Activated T-helper 2 cell treated with anti-CD3 and anti-CD28 coated beads, Interferon-gamma antibody, Interleukin-2, Interleukin-4, amounts not matched to agents 10 μg/mL and 5 μg/mL and 100 μg/mL, durations not matched to agents 14 hours and 24 hours and 36 hours (primary cell): ENCODE measurements around the gene TIMP3. TPM values are rescaled to one million over a fixed set of nuclear protein-coding genes. Genes with fewer than 3 reads are reported as not detected.

Experiments used
- DNase-seq: peaks from one replicate; pipeline ENCODE4 v3.0.0; 2021; ENCODE audit warnings: low spot score
- H3K27ac Mint-ChIP-seq: one replicate; pipeline ENCODE4 v1.8.0; 2021; ENCODE audit warnings: mixed read lengths
- H3K27me3 Mint-ChIP-seq: one replicate; pipeline ENCODE4 v1.8.0; 2021; ENCODE audit warnings: low read depth, mixed read lengths
- H3K36me3 Mint-ChIP-seq: one replicate; pipeline ENCODE4 v1.8.0; 2021; ENCODE audit warnings: low read depth, mixed read lengths
- H3K4me1 Mint-ChIP-seq: one replicate; pipeline ENCODE4 v1.8.0; 2021; ENCODE audit warnings: low read depth, mixed read lengths
- H3K4me3 Mint-ChIP-seq: one replicate; pipeline ENCODE4 v1.8.0; 2021; ENCODE audit warnings: low read depth, mild to moderate bottlenecking, moderate library complexity, mixed read lengths
- H3K9me3 Mint-ChIP-seq: one replicate; pipeline ENCODE4 v1.8.0; 2021; ENCODE audit warnings: mixed read lengths
- intact Hi-C: fragments of 100-400 bp; cut with micrococcal nuclease; formaldehyde crosslinking; loops from one replicate; pipeline ENCODE4 v1.15.1; 2023
- total RNA-seq: library from RNA; stranded (reverse); gene quantifications from 2 replicates; pipeline ENCODE4 v1.2.3, GENCODE V29; 2022

Gene TIMP3
- total RNA-seq, 1 donor from 2014 or later: 0.05 TPM

DNA sequence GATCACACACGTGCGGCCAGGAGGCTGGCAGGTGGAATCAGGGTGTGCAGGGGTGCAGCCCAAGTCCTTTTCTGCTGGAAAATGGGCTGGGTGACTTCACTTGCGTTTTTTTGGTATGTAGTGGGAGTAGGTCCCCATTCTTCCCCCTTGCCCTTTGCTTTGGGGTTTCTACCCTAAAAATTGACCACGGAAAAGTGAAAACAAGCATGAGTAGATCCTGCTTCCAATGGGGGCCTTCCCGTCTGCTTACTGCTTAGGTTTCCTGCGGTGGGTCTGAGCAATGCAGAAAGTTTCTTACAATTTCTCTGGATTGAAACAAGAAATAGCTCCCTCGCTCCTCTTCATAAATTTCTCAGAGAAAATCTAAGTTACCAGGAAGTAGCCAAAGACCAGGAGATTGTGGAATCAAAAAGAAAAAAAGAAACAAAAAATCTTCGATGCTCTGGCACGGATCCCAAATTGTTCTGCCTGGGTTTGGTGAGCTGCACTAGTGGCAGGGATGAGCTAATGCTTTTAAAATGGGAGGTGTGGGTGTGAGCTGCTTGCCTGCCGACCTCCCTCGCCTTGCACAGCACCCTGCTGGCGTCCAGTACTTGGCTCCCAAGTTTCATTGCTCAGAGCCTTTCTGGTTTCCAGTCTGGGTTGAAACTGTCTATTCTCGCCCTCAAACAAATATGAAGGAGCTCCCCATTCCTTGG, 2.4 kb downstream of the TIMP3 start:
- Mint-ChIP-seq H3K9me3 (no peaks in the 10 kb centered on the region), H3K36me3 (no peaks in the 10 kb centered on the region), H3K4me1 (peaks cover 3% of the 10 kb centered on the region), H3K27me3 (peaks cover 45% of the 10 kb centered on the region), H3K4me3 (no peak overlapping the region), H3K27ac (no peak overlapping the region)
- intact Hi-C loops: no loop called here
- DNase-seq: no peak

DNA sequence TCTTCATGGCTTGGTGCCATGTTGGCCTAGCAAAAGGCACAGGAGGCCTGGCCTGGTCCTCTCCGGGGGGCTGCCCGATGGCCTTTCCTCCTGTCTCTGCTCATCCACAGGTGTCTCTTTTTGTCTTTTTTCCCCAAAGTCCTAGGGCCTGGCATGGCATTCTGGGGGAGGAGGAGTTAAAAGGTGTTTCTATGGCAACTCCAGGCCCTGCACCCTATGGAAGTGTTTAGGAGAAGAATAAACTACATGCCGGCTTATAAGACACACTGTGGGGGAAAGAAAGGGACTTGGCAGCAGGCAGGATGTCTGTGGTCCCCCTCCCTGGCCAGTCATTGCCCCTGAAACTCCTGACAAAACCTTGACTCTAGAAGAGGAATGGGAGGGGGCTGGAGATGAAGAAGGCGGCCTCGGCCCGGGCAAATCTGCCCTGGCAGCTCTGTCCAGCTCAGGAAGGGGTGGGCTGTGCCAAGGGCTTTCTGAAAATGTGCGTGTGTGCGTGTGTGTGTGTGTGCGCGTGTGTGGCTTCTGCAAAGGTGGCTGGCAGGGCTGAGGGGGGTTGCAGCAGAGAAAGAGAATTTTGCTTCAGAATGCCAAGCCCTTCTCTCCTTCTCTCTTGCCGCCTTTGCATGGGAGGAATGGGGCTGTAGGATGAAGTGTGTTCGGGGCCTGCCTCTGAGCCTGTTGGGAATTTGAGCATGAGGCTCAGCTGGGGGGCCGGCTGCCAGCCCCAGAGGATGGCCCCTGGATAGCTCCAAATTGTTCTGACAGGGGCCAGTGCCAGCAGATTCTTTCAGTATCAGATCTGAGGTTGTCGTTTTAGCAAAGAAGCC, 3.2 kb downstream of the TIMP3 start:
- Mint-ChIP-seq H3K4me1 (peaks cover 3% of the 10 kb centered on the region), H3K4me3 (no peak overlapping the region), H3K36me3 (no peaks in the 10 kb centered on the region), H3K9me3 (no peaks in the 10 kb centered on the region), H3K27me3 (peaks cover 39% of the 10 kb centered on the region), H3K27ac (no peak overlapping the region)
- DNase-seq: no peak
- intact Hi-C loops: no loop called here

DNA sequence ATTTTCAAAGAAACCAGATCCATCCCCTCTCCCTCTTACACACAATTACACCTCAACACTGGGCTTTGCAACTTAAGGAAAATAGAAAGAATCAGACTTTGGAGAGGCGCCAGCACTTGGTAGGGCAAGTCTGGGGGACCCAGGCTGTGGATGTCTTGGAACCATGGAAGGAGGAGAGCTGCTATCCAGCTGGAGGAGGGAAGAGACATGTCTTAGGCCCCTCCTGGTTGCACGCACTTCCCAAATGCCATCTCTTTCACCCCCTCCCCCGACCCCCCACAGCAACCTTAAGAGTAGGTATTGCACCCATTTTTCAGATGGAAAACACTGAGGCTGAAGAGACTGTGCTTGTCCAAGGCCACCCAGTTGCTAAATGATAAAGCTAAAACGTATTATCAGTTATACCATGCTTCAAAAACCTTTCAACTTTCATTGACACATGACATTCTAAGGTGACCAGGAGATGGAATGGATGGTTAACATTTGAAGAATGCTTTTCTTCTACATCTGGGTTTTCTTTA, 3.9 kb downstream of the TIMP3 start:
- Mint-ChIP-seq H3K4me1 (peaks cover 3% of the 10 kb centered on the region), H3K27me3 (peaks cover 32% of the 10 kb centered on the region), H3K4me3 (no peak overlapping the region), H3K36me3 (no peaks in the 10 kb centered on the region), H3K9me3 (no peaks in the 10 kb centered on the region), H3K27ac (no peak overlapping the region)
- intact Hi-C loops: no loop called here
- no peak for DNase-seq

DNA sequence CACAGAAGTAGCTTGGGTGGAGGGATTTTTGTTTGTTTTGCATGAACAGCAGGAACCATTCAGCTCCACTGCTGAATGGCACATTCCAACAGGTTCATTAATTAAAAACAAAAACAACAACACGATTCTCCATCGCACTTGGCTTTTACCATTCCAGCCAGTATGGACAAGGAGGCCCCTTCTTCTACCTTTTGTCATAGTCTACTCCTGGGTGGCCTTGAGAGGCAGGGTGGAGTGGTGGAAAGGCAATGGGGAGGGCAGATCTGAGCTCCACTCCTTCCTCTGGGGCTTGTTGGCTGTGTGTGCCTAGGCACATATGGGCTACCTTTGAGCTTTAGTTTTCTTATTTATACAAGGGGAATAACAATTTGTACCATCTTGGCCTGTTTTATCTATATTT, 4.8 kb downstream of the TIMP3 start:
- Mint-ChIP-seq H3K27me3 (peaks cover 25% of the 10 kb centered on the region), H3K36me3 (no peaks in the 10 kb centered on the region), H3K4me1 (no peaks in the 10 kb centered on the region), H3K4me3 (no peak overlapping the region), H3K9me3 (no peaks in the 10 kb centered on the region), H3K27ac (no peak overlapping the region)
- intact Hi-C loops: no loop called here
- DNase-seq: no peak

DNA sequence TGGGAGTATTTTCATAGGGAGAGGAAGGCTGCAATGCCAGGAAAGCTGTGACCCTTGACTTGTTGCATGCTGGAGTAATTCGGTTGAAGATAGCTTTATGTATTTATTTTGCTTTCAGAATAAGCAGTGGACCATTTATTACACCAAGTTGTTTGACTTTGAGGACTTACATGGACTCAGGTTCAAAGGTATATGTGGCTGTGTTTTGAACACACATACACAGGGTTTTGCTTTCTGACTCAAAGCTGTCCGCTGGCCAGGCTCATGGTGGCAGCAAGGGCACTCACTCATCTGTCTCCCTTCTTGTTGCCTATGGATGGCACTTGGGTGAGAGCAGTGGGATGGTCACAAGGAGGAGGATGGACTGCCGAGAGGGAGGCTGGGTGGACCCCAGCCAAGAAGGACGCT, 6.5 kb downstream of the TIMP3 start:
- no peaks in the 10 kb centered on the region for H3K4me1 Mint-ChIP-seq
- intact Hi-C loops: no loop called here
- no peak for DNase-seq
- H3K4me3 Mint-ChIP-seq: no peak overlapping the region
- no peaks in the 10 kb centered on the region for H3K36me3 Mint-ChIP-seq
- peaks cover 14% of the 10 kb centered on the region for H3K27me3 Mint-ChIP-seq
- no peak overlapping the region for H3K27ac Mint-ChIP-seq
- H3K9me3 Mint-ChIP-seq: no peaks in the 10 kb centered on the region

DNA sequence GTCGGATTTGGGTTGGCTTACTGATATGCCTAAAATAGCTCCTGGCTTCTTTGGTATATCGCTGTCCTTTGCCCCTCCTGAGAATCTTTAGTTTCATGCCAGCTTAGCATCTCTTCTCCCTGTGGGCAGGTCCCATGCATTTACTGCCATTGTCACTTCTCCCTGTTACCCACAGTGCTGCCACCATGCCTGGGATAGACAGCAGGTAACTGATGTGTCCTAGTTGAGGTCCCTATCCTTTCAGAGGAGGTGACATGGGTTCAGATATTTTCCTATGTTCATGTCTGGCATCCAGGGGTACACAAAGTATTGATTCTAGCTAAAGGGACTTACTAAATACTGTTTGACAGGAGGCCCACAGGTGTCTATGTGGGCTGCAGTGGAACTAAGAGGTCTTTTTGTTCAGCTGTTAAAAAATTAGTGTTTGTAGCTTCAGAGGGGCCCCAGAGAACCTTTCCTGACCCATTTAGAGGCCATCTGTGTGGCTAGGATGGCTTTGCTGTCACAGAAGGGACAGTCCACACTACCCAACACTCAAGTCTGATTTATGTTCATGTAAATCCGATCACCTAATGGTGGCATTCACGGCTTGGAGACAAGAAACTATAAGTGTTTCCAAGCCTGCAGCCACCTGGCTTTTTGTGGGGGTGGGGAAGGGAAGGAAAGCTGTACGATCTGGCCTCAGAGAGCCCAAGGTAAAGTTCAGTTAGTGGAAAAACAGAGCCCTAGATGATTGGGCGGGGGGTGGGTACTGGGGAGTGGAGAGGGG, 8.5 kb downstream of the TIMP3 start:
- Mint-ChIP-seq H3K9me3 (no peaks in the 10 kb centered on the region), H3K4me1 (no peaks in the 10 kb centered on the region), H3K27me3 (peaks cover 5% of the 10 kb centered on the region), H3K27ac (no peak overlapping the region), H3K36me3 (no peaks in the 10 kb centered on the region), H3K4me3 (no peak overlapping the region)
- no peak for DNase-seq
- intact Hi-C loops: no loop called here

DNA sequence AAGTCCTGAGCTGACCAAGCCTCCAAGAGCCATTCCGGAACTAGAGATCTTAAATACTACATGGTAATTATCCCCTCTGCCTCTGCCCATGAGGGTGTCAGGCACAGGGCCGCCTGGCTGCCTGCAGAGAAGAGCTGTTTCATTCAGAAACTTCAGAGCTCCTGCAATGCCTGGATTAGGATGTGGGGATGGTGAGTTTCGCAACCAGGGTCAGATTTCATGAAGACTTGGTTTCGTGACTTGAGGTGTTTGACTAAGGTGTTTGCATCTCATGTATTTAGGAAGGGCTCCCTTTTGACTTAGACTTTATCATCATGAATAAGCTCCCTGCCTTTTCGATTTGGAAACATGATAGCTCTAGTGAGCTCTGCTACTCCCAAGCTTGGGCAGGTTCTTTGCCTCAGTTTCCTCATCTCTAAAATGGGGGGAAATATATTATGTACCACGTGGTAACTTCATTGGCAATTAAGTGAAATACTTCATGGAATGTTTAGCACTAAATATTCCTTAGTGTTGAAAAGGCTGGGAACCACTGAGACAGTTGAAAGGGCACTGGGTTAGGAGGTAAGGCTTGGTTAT, 9.1 kb downstream of the TIMP3 start:
- Mint-ChIP-seq H3K4me1 (no peaks in the 10 kb centered on the region), H3K4me3 (no peak overlapping the region), H3K9me3 (no peaks in the 10 kb centered on the region), H3K36me3 (no peaks in the 10 kb centered on the region), H3K27ac (no peak overlapping the region), H3K27me3 (peaks cover 2% of the 10 kb centered on the region)
- intact Hi-C loops: no loop called here
- no peak for DNase-seq

DNA sequence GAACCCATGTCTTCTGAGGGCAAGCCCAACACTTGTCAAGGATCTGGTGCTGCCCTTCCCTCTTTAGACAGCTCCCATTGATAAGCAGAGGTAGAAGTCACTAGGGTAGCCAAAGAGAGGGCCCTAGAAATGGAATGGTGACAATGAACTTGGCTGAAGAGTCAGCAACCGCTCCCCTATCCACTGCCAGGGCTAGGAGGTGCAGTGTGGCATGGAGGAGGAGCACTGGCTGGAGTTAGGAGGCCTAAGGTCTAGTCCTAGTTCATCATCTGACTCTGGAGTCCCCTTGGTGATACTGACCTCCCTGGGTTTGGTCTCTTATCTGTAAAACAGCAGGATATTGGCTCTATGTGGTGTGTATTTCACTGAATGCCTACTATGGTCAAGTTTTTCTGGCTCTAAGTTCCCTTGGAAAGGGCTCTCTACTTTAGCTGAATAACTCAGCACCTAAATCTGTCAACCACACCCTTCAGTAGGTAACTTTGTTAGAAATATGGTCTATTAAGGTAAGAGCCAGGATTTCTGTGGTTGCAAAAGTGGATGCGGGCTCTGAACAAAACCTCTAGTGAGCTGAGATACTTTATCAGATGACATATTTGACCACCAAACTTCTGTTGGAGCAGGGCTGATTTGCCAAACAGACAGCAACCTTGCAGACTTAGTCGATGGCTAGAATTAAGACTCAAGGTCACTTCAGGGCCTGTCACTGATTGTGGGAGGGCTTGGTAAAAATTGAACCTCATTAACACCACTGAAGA, 10.5 kb downstream of the TIMP3 start:
- intact Hi-C loops: no loop called here
- Mint-ChIP-seq H3K9me3 (no peaks in the 10 kb centered on the region), H3K4me3 (no peak overlapping the region), H3K27ac (no peak overlapping the region), H3K27me3 (no peaks in the 10 kb centered on the region), H3K4me1 (no peaks in the 10 kb centered on the region), H3K36me3 (no peaks in the 10 kb centered on the region)
- DNase-seq: no peak

DNA sequence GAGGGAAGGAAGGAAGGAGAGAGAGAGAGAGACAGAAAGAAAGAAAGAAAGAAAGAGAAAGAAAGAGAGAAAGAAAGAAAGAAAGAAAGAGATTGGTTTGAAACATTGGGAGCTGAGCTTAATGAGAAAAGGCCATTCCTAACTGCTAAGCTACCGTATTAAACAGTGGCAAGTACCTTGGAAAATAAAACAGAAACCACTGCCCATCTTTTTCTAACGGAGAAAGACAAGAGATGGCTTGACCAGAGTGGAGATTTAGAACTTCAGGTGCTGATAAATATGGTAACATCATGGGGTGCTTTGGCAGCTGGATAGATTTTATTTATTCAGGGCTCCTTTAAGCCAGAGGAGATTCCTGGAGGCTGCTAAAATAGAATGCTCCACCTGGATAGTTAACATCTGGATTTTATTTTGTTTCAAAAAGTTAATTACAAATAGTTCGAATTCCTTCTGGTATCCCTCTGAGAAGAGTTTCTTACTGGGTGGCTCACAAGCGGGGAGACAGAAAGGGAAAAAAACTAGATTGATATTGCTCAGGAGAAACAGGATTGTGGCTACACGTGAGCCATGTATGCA, 12.9 kb downstream of the TIMP3 start:
- no peaks in the 10 kb centered on the region for H3K4me1 Mint-ChIP-seq
- no peaks in the 10 kb centered on the region for H3K36me3 Mint-ChIP-seq
- no peaks in the 10 kb centered on the region for H3K9me3 Mint-ChIP-seq
- H3K27ac Mint-ChIP-seq: no peak overlapping the region
- H3K27me3 Mint-ChIP-seq: no peaks in the 10 kb centered on the region
- intact Hi-C loops: no loop called here
- no peak overlapping the region for H3K4me3 Mint-ChIP-seq
- no peak for DNase-seq

DNA sequence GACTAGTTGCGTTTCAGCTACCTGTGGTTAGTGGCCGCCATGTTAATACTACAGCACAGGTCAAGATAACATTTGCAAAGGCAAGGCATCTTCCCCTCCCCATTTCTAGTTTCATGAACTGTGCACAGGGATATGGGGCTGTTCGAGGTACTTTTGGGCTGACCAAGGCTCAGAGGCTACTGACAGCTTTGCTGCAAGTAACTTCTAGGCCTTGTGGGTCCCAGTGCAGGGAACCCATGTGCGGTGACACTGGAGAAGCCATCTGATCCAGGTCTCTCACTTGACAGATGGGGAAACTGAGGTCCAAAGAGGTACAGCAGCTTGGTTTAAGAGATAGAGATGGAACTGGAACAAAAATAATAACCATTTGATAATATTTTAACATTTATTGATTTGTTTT, 13.6 kb downstream of the TIMP3 start:
- no peak overlapping the region for H3K27ac Mint-ChIP-seq
- no peaks in the 10 kb centered on the region for H3K9me3 Mint-ChIP-seq
- no peak for DNase-seq
- H3K27me3 Mint-ChIP-seq: no peaks in the 10 kb centered on the region
- no peak overlapping the region for H3K4me3 Mint-ChIP-seq
- H3K36me3 Mint-ChIP-seq: no peaks in the 10 kb centered on the region
- no peaks in the 10 kb centered on the region for H3K4me1 Mint-ChIP-seq
- intact Hi-C loops: no loop called here

DNA sequence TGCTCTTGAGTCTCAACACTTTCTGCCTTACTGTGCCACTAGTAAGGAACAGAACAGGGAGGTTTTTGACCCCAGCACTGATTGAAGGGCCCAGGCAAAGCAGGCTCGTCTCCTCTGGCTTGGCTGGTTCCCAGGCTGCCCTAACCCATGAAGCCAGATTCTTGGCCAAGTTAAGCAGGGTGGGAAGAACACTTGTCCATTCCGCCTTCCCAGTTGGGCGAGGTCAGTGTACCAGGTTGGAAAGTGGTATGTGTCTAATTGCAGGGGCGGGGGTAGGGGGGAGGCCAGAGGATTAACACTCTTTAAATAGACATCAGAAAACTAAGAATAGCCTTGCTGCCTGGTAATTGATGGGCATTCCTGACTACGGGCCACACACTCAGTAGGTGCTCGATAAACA, 14.4 kb downstream of the TIMP3 start:
- intact Hi-C loops: no loop called here
- Mint-ChIP-seq H3K36me3 (no peaks in the 10 kb centered on the region), H3K27me3 (no peaks in the 10 kb centered on the region), H3K4me1 (no peaks in the 10 kb centered on the region), H3K27ac (no peak overlapping the region), H3K9me3 (no peaks in the 10 kb centered on the region), H3K4me3 (no peak overlapping the region)
- no peak for DNase-seq
